GM19395 (cell line): ENCODE measurements around the gene UBASH3B.
"Not testable (repeated sequence)": the region's sequence is repeated elsewhere in the genome, so short reads cannot be mapped to it uniquely, and the experiment has no call there.

Experiments used
- ATAC-seq: cut with Tn5 transposase; IDR thresholded peaks from one replicate; pipeline ENCODE4 v1.9.1; 2021; ENCODE audit warnings: mild to moderate bottlenecking, moderate library complexity; ENCODE audit not compliant: unreplicated experiment

The UBASH3B gene

DNA sequence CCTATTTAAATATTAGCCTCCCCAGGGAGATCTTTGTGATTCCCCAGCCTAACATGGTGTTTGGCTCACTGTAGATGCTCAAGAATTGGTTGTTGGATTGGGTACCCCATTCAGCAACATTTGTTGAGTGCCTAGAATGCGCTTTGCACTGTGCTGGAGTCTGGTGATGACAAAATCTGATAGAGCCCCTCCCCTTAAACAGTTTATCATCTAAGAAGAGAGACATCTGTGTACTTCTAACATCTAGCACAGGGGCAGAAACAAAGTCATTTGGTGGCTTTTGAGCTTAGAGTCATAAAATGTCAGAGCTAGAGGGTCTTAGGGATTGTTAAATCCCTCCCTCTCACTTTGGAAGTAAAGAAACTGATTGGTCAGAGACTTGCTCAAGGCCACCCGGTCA, 73.0 kb downstream of the UBASH3B start:
- ATAC-seq = no peak

DNA sequence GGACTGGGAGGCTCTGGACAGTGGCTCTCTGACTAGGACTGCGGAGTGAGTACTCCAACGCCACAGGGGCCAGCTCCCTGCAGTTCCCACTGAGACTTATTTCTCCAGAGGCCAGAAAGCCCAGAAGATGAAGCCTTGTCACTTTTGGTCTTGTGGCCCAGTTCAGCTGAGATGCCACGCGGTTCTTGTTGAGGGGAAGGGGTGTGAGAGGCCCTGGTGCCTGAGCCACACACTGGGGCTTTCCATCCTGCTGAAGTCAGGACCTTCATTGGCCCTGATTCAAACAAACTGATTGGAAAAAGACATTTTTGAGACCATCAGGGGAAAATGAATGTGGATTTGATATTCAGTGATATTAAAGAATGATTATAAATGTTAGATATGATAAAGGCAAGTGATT, 73.6 kb downstream of the UBASH3B start:
- ATAC-seq = no peak

DNA sequence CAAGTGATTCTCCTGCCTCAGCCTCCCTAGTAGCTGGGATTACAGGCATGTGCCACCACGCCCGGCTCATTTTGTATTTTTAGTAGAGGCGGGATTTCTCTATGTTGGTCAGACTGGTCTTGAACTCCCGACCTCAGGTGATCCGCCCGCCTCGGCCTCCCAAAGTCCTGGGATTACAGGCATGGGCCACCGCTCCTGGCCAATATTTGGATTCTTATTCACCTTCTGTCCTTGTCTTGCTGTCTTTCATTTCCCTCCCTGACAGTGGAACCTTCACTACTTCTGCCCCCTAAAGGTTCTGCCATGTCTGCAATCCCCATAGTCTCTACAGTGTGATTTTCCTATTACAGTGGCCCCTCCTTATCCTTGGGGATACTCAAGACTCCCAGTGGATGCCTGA, 75.2 kb downstream of the UBASH3B start:
- not testable (repeated sequence) for ATAC-seq

DNA sequence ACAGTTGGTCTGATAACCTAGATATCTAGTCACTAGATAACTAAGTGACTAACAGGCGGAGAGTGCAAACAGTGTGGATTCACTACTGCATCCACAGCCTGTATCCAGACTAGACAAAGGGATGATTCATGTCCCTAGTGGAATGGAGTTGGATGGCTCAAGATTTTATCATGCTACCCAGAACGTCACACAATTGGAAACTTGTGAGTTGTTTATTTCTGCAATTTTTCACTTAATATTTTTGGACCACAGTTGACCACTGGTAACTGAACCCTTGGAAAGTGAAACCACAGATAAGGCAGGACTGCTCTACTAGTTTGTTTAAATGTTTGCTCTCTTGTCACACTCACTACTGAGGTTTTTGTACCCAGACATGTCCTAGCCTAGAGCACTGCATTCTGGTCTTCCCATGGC, 76.0 kb downstream of the UBASH3B start:
- ATAC-seq = no peak

DNA sequence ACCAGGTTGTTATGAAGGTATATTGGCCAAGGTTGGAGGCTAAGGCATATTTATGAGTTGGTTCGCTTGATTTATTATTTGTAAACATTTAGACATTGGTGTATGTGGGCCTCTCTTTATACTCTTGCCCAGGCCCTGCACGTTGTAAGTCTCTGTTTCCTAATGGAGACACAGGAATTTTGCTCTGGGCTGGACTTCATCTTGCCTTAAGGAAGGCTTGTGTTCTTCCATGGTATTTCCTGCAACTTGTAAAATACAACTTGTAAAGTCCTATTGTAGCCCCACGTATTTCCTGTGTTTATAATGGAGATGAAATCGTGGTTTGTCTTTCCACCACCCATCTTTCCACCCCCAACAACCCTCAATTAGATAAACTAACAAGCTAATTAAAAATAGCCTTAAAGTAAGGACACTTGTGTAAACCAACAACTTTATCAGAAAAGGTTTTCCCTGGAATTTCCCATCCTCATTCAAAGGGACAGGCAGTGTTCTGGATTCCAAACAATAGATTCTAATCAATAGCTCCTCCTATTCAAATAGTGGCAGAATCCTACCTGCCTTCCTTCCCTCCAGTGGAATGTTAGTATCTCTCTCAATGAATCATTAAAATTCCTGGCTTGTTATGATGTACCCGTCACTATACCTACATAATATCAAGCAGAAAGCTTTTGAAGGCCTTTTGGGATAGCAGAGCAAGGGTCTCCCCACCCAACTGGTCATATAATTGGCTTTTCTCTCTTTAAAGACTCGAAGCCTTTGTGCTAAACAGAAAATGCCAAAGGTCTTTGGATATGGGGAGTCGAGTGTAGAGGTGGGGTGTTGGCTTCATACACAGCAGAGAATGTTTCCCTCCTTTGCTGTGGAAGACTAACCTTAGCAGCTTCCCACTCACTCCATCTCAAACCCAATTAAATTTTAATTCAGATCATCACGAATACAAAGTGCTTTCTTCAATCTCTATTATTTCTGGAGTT, 77.1 kb downstream of the UBASH3B start:
- ATAC-seq = no peak

DNA sequence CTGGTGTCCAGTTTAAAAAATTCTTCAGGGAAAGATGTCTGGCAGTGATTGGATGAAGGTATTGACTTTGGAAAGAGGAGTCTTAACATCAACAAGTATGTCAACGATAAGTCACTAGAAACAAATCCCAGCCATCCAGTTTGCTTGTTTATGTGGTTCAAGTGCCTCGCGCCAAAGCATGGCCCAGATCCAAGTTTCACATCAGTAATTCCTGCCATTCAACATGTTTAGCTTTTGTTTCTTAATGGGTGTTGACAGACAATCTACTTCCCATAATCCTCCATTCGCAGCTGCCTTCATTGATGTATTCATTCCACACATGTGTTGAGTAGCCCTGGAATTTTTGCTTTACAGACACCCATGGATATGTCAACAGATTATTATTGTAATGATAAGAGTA, 77.8 kb downstream of the UBASH3B start:
- ATAC-seq = no peak

DNA sequence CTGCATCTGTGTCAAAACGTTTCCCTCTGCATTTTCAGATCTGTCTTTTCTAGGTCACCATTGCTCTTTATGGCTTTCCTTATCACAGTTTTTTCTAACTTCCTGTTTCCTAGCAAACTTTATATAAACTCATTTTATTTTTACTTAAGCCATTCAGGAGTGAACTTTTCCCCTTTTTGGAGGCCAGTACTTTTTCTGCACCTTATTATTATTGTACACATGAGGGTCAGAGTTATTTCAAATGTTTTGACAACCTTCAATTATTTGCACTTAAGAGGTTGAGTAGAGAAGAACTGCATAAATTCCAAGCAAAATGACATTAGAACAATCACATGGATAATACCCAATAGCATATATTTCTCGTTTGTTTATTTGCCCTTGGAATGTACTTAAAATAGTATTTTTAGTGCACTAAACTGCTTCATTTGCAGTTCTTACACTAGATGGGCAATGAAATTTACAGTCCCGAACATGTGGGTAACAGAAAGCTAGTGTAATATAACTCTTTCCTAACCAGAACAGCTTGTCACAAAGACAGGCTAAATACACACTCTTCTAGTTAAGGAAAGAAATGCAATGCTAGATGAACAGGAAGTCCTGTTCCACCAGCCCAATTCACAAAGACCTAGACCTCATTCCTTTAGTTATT, 79.5 kb downstream of the UBASH3B start:
- ATAC-seq = no peak

DNA sequence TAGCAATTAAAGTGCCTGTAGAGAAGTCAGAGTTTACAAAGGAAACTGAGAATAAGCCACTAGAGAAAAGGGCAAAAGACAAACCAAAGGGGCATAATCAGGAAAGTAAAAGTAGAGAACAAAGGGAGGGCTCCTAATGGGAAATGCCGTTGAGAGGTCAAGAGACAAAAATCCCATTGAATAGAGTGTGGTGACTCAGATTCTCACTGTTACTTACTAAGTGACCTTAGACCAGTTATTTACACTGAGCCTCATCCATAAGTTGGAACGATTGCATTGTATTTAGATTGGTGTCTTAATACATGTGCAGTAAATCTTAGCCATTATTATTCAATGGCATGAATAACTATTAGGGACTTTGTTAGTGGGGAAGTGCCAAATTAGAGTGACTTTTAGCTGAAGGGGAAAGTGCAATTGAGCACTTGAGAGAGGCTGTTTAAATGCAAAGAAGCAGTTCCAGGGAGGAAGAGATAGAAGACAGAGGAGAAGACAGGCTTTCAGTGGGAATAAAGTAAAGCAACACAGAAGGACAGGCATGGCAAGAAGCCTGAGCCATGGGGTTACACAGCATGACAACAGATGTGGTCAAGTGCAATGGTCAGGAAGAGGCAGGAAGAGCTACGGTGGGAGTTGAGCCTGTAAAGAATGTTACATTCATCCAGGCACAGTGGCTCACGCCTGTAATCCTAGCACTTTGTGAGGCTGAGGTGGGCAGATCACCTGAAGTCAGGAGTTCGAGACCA, 82.6 kb downstream of the UBASH3B start:
- ATAC-seq = no peak

DNA sequence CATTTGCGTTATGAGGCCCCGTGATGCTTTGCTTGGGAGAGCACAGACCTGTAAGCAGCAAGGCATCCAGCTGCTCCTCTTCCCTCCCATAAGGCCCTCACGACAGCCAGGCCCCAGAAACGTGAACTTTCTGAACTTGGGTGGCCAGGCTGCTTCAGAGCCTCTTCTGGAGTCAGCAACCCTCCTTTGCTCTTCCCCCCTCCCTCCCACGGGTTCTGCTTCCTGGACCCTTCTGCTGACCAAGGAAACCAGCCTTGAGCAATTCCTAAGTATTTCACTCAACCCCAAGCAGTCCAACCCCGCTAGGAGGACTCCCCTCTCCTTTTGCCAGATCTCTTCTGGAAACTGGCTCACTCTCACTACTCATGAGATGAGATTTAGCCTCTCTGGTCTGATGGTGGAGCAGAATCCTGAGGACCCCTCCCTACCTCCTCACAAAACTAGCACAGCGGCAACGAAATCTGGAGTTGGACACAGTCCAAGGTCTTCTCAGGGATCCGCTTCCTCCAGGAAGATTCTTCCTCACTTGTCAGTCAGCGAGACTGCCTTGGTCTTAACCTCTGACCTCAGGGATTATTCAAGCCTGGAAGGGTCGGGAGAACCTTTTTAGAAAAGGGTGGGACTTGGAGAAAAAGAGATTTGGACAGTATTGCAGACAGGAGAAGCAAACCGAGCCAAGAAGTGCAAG, 86.2 kb downstream of the UBASH3B start:
- ATAC-seq = no peak

DNA sequence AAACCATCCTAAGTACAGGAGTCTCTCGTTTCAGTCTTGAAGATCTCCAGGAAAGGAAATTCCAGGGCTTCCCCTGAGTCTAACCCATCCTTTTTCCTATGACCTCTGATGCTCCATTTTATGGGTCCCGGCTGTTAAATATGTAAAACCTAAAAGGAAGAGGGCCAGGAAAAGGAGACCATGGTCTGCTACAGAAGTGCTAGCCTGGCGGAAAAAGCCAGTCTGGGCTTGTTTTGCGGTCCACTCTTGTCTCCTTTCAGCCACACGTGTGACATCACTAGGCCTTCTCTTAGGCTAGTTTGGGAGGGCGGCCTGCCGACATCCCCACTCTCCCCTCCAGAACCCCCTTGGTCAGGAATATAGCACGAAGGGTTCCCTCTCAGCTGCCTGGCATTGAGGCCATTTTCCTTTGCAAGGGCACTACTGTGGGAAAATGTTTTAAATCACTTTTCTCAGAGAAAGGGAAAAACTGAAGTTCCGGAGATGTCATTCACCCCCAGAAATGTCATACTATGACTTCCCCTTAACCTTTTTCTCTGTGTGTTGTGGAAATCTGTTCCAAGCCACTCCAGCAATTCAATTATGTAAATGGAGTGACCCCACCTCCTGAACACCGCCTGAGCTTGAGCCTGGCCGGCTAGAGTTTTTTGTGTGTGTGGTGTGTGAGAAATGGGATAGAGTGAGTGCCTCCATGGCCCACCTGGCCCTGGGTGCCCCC, 86.9 kb downstream of the UBASH3B start:
- no peak for ATAC-seq

DNA sequence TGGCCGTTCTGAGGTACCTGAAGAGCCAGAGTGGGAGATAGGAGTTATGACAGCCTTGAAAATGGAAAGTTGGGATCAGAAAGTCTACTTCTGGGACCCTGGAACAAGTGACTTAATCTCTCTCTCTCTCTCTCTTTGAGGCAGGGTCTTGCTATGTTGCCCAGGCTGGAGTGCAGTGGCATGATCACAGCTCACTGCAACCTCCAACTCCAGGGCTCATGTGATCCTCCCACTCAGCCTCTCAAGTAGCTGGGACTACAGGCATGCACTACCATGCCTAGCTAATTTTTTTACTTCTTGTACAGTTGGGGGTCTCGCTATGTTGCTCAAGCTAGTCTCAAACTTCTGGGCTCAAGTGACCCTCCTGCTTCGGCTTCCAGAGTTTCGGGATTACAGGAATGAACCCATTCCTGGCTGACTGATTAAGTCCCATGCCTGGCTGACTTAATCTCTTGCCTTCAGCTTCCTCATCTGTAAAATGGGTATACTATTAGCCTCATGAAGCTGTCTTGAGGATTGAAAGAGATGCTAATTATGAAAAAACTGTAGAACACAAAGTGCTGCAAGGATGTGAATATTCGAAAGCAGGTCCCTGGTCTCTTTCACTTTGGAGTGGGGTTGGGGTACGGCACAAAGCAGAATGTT, 87.7 kb downstream of the UBASH3B start:
- ATAC-seq = no peak

DNA sequence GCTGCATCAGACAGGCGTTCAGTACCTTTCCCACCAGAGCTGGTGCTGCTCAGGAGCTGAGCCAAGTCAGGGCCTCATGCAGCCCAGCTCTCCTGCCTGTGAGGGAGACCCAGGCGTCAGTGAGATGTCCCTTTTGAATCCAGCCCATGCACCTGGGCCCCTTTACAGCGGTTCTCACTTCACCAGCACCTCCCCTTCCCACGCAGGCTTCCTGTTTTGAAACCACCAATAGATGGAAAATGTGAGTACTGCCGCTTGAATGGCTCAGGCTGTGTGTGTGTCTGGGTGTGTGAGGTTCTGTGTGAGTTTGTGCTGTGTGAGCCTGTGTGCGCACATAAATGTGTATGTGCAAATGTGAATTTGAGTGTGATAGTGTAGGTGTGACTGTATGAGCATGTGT, 88.4 kb downstream of the UBASH3B start:
- ATAC-seq = peak; percentile 50

DNA sequence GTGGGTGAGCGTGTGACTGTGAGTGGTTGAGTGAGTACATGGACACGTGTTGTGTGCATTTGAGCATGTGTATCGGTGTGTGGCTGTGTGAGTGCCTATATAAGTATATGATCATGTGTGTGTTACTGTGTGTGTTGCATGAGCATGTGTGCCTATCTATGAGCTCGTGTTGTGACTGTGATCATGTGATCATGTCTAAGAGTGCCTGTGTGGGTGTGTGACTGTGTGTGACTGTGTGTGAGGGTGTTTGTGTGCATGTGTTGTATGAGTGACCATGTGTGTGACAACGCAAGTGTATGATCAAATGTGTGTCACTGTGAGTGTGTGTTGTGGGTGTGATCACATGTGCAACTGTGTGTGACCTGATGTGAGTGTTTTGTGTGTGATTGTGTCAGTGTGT, 88.8 kb downstream of the UBASH3B start:
- peak; percentile 2 for ATAC-seq

DNA sequence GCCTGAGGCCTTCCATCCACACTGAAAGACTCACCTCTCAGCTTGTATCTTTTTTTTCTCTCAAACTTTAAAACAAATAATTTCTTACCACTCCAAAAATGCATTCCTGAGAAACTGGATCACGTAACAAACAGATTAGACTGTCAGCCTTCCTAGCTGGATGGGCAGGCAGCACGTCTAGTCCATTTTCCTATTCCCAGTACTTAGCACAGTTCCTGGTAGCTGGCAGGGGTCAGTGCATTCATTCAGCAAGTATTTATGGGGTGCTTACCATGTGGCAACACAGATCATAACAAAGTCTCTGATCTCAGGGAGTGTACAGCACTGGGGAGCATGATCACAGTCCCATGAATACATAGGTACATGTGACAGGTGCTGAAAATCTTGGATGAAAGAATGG, 89.6 kb downstream of the UBASH3B start:
- no peak for ATAC-seq

DNA sequence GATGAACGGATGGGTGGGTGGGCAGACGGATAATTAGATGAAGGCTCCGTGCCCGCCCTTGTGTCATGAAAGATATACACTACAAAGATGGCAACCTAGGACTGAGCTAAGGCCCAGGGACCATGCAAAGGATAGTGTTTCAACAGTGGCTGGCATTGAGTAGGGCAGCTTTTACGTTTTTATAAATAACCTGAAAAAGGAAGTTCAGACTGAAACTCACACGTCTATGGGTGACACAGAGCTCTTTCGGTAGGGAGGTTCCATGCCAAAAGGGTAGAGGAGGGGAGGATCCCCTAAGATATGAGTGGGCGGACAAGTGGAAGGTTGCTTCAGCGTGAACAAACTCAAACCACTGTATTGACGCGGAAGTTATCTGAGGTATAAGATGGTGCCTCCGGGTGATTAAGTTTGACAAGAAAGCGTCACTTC, 90.5 kb downstream of the UBASH3B start:
- peak; percentile 81 for ATAC-seq

DNA sequence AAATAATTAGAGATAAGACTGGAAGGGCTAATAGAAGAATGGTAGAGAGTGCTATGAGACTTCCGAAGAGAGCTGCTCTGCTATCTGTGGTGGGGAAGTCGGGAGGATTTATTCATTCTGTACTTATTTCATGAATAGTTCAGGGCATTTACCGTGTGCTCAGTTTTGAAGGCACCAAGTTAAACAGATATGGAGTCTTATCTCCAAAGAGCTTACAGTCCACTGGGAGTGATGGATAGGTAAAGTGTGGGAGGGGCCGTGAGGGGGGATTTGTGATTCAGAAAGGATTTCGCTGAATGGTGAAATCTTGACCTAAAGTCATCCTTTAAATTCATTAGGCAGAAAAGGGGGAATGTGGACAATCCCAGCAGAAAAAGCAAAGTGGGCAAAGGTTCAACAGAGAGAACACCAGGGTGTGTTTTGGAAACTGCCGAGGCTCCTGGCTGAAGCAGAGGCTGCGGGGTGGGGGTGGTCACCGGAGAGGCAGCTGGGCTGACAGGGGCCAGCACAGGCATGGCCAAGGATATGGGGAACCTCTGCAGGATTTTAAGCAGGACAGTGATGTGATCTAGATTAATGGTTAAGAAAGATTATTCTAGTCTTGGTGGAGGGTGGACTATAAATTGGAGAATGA, 91.2 kb downstream of the UBASH3B start:
- ATAC-seq = no peak

DNA sequence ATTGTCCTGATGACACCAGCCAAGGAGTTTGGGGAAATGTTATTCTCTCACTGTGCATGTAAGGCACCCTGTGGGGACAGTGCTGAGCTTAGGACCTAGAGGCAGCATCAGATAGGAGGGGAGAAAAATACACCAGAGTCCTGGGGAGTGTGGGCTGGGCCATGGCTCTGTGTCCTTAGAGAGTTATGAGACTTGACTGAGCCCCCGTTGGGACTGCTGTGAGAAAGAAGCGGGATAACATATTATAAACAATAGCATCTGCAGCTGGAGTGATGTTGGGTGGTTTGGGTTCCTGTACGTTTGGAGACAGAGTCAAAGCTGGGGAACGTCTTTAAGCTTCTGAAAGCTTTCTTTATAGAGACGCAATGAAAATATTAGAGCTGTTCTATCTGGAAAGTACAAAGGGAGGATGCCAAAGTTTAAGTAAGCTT, 91.8 kb downstream of the UBASH3B start:
- no peak for ATAC-seq

DNA sequence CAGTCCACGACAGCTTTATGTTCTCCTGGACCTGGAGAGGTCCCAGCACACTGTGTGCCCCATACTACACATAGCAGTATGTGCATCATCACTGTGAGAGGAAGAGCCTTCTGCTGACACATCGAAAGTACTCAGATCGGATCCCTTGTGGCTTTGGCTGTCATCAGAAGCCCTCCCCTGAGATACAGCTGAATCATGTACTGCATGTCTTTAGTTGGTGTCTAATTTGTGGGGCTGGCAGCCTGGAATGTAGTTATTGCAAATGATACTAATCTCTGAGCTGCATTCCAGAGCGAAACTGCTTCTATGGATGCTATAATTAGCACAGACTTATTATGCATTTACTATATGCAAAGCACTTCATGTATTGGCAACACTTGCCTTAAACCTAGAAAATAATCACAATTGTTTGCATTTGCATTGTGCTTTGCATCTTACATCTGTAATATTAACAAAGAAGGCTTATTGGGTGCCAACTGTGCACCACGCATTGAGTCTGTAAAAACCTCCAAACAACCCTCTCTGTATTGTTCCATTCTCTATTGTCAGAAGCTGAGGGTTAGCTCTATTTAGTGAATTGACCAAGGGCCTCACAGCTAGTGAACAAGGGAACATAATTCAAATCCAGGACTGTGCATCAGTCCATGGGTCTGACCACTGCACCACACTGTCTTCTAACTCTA, 93.6 kb downstream of the UBASH3B start:
- peak; percentile 84 for ATAC-seq

DNA sequence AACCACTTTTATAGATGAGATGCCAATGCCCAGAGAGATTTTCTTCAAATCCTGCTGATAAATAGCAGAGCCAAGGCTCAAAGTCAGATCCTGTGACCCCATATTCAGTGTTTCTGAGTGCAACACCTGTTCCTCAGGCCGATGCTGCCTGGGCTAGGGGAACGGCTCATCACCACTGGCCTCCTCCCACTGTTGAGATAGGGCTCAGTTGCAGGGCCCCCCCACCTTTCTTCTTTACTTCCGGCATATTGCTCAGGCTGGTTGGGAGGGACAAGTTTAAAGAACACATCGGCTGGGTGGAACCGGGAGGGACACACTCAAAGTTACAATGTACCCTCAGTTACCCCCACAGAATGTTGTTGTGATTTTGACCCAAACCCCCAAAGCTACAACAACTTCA, 94.5 kb downstream of the UBASH3B start:
- no peak for ATAC-seq
